ENCODE measurements around the gene NIPAL4.

NIPAL4 gene

DNA sequence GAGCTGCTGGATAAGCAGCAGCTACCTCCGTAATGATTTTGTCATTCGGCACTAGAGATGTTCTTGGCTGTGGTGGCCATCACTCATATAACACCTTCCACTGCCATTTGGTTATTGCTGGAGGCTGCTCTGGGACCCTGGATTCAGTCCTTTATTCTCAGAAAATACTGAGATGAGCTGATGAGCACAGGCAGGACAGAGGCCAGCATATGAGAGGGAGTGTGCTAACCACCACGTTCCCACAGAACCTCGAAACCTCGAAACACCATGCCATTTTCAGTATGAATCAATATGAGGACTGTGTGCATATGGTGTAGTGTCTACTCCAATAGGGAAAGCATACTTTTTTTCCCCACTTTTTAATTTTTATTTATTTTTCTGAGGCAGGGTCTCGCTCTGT, 59.0 kb downstream of the NIPAL4 start:
- no peak for DNase-seq

DNA sequence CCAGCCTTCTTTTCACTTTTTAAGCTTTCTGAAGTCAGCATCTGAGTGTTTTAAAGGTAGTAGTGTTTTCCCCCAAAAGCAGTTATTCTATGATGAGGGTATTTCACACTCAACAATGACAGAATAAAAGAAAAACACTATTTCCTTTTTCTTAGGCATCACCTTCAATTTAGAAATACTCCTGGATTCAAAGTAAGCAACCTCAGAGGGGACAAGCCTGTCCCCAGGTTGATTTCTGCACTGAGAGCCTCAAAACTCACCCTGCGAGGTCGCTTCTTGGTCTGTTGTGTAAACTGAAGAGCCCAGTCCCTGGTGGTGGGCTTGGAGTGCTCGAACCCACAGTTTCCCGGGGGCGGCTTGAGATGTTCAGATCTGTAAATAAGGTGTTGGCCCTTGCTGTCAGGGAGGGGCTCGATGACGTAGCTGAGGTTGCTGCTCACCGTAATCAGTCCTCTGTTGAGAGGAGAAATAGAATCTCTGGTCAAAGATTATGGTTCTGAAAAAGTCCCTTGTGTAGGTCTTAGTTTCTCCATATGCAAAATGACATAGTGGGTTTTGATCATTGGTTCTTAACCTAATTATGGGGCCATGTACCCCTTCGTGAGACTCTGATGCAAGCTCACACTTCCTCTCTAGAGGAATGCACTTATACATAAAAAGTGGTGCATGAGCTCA, 59.7 kb downstream of the NIPAL4 start:
- no peak for DNase-seq

DNA sequence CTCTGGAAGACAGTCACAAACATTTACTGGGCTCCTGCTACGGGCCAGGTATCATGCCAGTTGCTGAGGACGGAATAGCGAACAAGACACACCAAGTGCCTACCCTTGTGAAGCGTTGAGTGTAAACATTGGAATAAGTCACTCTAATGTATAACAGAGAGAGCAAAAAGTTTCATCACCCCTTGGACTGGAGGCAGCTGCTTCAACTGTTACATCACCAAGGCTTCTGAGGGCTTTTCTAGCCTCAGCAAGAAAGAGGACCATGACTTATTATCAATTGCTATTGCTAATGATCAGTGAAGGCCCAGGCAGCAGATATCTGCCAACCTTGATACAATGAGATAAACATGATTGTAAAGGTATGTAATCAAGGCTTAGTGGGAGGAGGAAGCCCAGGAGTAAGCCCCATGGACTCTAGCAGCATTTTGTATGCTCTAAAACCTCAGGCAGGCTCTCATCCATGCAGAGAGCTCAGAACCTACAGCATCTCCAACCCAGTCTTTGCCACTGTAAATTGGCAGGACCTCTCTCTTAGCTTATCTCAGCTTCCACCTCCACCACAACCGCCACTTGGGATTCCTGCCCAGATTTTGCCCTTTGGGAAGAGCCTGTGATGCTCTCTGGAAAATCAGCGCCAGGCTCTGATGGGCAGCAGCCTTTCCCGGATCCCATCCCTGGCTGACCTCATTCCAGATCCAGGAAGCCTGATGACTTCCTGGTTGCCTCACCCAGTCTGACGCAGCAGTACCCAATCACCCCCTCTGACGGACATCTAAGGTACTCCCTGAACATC, 61.1 kb downstream of the NIPAL4 start:
- no peak for DNase-seq

DNA sequence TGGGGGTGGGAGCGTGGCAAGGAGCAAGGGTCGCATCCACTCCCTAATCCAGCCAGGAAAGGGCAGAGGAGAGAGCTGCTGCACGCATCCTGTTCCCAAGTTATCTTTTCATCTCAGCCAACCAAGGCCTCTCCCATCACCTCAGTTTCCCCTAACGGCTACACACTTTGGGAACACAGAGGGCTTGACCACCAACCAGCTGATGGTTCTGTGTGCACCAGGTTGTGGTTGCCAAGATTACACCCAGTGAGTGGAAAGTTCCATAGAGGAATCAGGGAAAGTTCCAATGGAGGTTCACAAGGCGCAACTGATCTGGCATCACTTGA, 61.7 kb downstream of the NIPAL4 start:
- no peak for DNase-seq

DNA sequence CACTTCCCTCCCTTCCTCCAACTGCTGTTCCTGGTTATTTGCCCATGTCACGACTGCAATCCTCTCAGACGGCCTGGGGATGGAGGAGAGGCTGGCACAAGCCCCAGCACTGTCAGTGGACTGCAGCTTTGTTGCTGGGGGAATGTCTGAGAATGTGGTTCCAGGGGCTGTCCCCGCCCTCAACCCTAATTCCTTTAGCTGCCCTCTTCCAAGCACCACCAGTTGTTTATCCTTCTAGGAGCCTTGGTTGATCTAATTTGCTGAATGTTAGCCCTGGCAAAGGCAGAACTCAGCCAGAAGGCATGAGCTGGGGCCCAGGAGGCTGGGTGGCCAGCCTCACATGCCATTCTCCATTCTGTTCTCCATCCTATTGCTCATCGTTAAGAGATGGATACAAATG, 64.0 kb downstream of the NIPAL4 start:
- DNase-seq, result no peak
